D721Med (cell line): ENCODE measurements around the gene MRPS25.

ENCODE experiments used
- DNase-seq: peaks from one replicate; pipeline ENCODE4 v3.0.0; 2011; ENCODE audit warnings: low spot score; ENCODE audit not compliant: insufficient read length
- FAIRE-seq: peaks from 2 replicates; lab custom pipeline; 2011; peaks lifted over from hg19 to GRCh38; lab: Jason Lieb, UNC
- CTCF ChIP-seq: IDR thresholded peaks from 2 replicates; pipeline ENCODE4 v1.5.1; 2012; ENCODE audit warnings: mild to moderate bottlenecking, control low read depth; ENCODE audit not compliant: insufficient read depth; ENCODE audit errors: missing control alignments

MRPS25 gene

GRCh38 chr3:15055019-15055557, 10.0 kb downstream of the MRPS25 start:
- no peak for TF ChIP-seq CTCF
- FAIRE-seq (no peak), DNase-seq (no peak)

GRCh38 chr3:15053541-15053940, 11.6 kb downstream of the MRPS25 start:
- TF ChIP-seq CTCF, result no peak
- DNase-seq (no peak), FAIRE-seq (no peak)

GRCh38 chr3:15052335-15053242, 12.5 kb downstream of the MRPS25 start:
- TF ChIP-seq CTCF, result no peak
- DNase-seq (no peak), FAIRE-seq (no peak)

GRCh38 chr3:15051531-15051930, 13.6 kb downstream of the MRPS25 start:
- DNase-seq, result peak; percentile 51
- peak; percentile 52 for TF ChIP-seq CTCF
- no peak for FAIRE-seq

GRCh38 chr3:15050405-15051092, 14.6 kb downstream of the MRPS25 start:
- FAIRE-seq (no peak), DNase-seq (no peak)
- no peak for TF ChIP-seq CTCF

- no peak for TF ChIP-seq CTCF
- FAIRE-seq (no peak), DNase-seq (no peak)
Observed at GRCh38 chr3:15049584-15049983, 15.5 kb downstream of the MRPS25 start.
